ENCODE data around the gene NRG2. TPM values are rescaled to one million over a fixed set of nuclear protein-coding genes. Genes with fewer than 3 reads are reported as not detected.

Gene NRG2
- total RNA-seq, 2 donors from 2014 or later, result 5.6 to 6.5 TPM

DNA sequence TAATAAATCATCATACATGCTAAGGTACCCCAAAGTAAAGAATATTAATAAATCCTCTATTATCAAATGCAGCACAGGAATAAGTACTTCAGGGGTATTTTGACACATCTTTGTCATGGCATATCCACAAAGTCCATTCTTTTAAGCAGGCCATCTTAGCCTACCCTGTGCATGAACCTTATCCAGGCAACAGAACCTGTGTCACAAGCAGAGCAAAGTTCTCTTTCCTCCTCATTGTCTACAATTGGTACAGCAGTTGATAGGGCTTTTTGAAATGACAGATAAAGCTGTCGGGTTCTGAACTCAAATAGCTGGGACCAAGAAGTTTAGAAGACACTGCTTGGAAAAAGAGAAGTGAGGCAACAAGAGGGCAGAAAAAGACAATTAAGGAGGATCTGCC lies 40.0 kb upstream of the NRG2 start:
- no peak overlapping the region for H3K27ac ChIP-seq
- H3K4me3 ChIP-seq, result no peak overlapping the region
- no peak for TF ChIP-seq POLR2A (IDR thresholded peaks at IDR 0.05)
- TF ChIP-seq, protein P1, sequence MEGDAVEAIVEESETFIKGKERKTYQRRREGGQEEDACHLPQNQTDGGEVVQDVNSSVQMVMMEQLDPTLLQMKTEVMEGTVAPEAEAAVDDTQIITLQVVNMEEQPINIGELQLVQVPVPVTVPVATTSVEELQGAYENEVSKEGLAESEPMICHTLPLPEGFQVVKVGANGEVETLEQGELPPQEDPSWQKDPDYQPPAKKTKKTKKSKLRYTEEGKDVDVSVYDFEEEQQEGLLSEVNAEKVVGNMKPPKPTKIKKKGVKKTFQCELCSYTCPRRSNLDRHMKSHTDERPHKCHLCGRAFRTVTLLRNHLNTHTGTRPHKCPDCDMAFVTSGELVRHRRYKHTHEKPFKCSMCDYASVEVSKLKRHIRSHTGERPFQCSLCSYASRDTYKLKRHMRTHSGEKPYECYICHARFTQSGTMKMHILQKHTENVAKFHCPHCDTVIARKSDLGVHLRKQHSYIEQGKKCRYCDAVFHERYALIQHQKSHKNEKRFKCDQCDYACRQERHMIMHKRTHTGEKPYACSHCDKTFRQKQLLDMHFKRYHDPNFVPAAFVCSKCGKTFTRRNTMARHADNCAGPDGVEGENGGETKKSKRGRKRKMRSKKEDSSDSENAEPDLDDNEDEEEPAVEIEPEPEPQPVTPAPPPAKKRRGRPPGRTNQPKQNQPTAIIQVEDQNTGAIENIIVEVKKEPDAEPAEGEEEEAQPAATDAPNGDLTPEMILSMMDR (IDR thresholded peaks at IDR 0.05), result no peak
- intact Hi-C loops (cut with DNase I), result no loop called here
- 66 to 76% methylated on average over 1 of the region's 1 CpG for WGBS, 2 donors
- DNase-seq, result no peak
- H3K27me3 ChIP-seq, result no peaks in the 10 kb centered on the region
- no peak for ATAC-seq
- no peaks in the 10 kb centered on the region for H3K36me3 ChIP-seq (replicated peaks in 1 of 2; ENCODE audit: insufficient read depth in 1 of 2, low read depth in 2 of 2)
- H3K4me1 ChIP-seq, result peaks cover 6% of the 10 kb centered on the region
- no peaks in the 10 kb centered on the region for H3K9me3 ChIP-seq

DNA sequence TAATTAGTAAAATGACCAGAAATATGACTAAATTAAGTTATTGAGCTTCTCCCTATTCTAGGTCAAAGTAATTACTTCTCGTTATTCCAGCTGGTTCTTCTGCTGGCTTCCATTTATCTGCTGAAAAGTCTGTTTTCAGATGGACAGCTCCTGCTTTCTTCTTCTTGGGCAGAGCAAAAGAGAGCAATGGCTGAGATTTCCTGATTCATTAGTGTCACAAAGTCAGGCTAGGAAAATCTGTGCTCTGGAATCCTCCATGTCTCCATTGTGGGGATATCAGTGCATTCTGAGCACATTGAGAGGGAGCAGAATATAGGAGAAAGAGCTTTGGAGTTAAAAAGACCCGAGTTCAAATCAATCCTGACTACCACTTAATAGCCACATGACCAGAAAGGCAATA lies 33.7 kb upstream of the NRG2 start:
- Histone ChIP-seq H3K36me3 (replicated peaks in 1 of 2; ENCODE audit: insufficient read depth in 1 of 2, low read depth in 2 of 2) (no peaks in the 10 kb centered on the region), H3K4me3 (no peak overlapping the region), H3K27ac (no peak overlapping the region), H3K9me3 (no peaks in the 10 kb centered on the region), H3K4me1 (peaks cover 3% of the 10 kb centered on the region), H3K27me3 (no peaks in the 10 kb centered on the region)
- ATAC-seq (no peak), DNase-seq (no peak)
- no peak for TF ChIP-seq POLR2A (IDR thresholded peaks at IDR 0.05)
- TF ChIP-seq, protein P1 (IDR thresholded peaks at IDR 0.05), result no peak
- intact Hi-C loops (cut with DNase I), result loop anchor here (5.0 kb wide), 1 partner anchor 81 kb away; no protein-coding TSS in a partner anchor
- WGBS, 2 donors, result 56 to 72% methylated on average over 2 of the region's 2 CpGs

DNA sequence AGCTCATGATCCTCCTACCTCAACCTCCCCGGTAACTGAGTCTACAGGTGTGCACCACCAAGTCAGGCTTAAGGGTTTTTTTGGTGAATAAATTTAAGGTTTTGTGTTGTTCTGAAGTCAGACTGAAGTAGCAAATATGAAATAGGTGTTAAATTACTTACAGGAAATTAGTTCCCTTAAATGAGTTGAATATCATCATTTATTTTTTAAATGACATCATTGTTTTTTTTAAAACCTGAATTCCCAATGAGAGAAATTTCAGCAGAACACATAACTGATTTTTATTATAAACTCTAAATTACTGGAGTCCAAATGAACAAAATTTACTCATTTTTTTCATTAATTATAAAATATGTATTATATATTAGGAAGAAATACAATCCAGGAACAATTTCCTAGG lies 33.0 kb upstream of the NRG2 start:
- ATAC-seq, result no peak
- H3K36me3 ChIP-seq (replicated peaks in 1 of 2; ENCODE audit: insufficient read depth in 1 of 2, low read depth in 2 of 2), result no peaks in the 10 kb centered on the region
- no peak overlapping the region for H3K4me3 ChIP-seq
- H3K27me3 ChIP-seq, result no peaks in the 10 kb centered on the region
- peaks cover 3% of the 10 kb centered on the region for H3K4me1 ChIP-seq
- H3K9me3 ChIP-seq, result no peaks in the 10 kb centered on the region
- intact Hi-C loops (cut with DNase I), result loop anchor here (5.0 kb wide), 1 partner anchor 81 kb away; no protein-coding TSS in a partner anchor
- TF ChIP-seq POLR2A (IDR thresholded peaks at IDR 0.05), result no peak
- TF ChIP-seq, protein P1 (IDR thresholded peaks at IDR 0.05), result no peak
- no peak overlapping the region for H3K27ac ChIP-seq
- no peak for DNase-seq
- 95% methylated on average over 1 of the region's 1 CpG for WGBS, 2 donors

DNA sequence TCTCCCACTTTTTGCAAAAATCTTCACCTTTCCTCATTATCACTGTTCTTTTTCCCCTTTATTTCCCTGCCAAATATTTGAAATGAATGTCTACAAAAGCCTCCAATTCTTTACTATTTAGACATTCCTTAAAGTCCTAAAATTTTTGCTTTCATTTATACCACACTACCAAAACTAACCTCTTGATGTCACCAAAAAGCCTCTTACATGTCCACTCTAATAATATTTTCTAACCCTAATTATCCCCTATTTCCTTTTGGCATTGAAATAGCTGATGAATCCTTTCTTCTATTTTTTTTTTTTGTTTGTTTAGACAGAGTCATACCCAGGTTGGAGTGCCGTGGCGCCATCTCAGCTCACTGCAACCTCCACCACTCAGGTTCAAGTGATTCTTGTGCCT lies 32.3 kb upstream of the NRG2 start:
- Histone ChIP-seq H3K27ac (no peak overlapping the region), H3K36me3 (replicated peaks in 1 of 2; ENCODE audit: insufficient read depth in 1 of 2, low read depth in 2 of 2) (no peaks in the 10 kb centered on the region), H3K4me3 (no peak overlapping the region), H3K4me1 (peaks cover 3% of the 10 kb centered on the region), H3K27me3 (no peaks in the 10 kb centered on the region), H3K9me3 (no peaks in the 10 kb centered on the region)
- DNase-seq, result no peak
- TF ChIP-seq, protein P1 (IDR thresholded peaks at IDR 0.05), result peak in 5 of 7 experiments; percentile 22 to 59 (median 44)
- no peak for TF ChIP-seq POLR2A (IDR thresholded peaks at IDR 0.05)
- 44 to 53% methylated on average over 2 of the region's 2 CpGs for WGBS, 2 donors
- peak; percentile 33 for ATAC-seq
- intact Hi-C loops (cut with DNase I), result loop anchor here (5.0 kb wide), 1 partner anchor 82 kb away; no protein-coding TSS in a partner anchor

DNA sequence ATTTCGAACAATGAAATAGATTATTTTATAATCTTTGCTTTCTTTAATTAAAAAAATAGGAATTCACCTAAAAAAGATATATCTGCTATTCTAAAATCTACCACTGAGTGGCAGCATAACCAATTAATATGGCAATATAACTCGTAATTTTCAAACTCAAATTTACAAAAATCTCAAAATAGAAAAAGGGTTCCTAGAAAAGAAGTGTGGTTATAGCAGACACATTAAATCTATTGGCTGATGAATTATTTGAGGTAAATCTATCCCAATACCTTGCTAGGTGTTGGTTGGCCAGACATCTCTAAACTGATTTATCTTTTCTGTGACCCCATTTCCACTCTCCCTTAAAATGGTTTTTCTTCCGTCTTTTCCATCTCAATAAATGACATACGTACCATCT lies 30.2 kb upstream of the NRG2 start:
- WGBS, 2 donors, result 2 to 11% methylated on average over 4 of the region's 4 CpGs
- ATAC-seq, result no peak

More for the DNA sequence above, 30.2 kb upstream of the NRG2 start:
- no peak overlapping the region for H3K4me3 ChIP-seq
- no peak overlapping the region for H3K27ac ChIP-seq
- H3K4me1 ChIP-seq, result peaks cover 3% of the 10 kb centered on the region
- H3K9me3 ChIP-seq, result no peaks in the 10 kb centered on the region
- no peak for DNase-seq
- H3K27me3 ChIP-seq, result no peaks in the 10 kb centered on the region
- intact Hi-C loops (cut with DNase I), result no loop called here
- H3K36me3 ChIP-seq (replicated peaks in 1 of 2; ENCODE audit: insufficient read depth in 1 of 2, low read depth in 2 of 2), result no peaks in the 10 kb centered on the region
- TF ChIP-seq POLR2A (IDR thresholded peaks at IDR 0.05), result no peak
- TF ChIP-seq, protein P1 (IDR thresholded peaks at IDR 0.05), result peak; percentile 43 to 87 (median 59)

All from body of pancreas (tissue), 4 donors.